GM19328 (cell line): Measurements from ENCODE around the gene RASSF3.
"Not testable (repeated sequence)": the region's sequence is repeated elsewhere in the genome, so short reads cannot be mapped to it uniquely, and the experiment has no call there.

Experiments
- ATAC-seq: cut with Tn5 transposase; IDR thresholded peaks from one replicate; pipeline ENCODE4 v1.9.1; 2021; ENCODE audit warnings: mild to moderate bottlenecking, moderate library complexity; ENCODE audit not compliant: unreplicated experiment

The RASSF3 gene

GRCh38 chr12:64595863-64596793 lies 14.2 kb upstream of the RASSF3 start:
- no peak for ATAC-seq

GRCh38 chr12:64598831-64599230 lies 11.5 kb upstream of the RASSF3 start:
- no peak for ATAC-seq

DNA sequence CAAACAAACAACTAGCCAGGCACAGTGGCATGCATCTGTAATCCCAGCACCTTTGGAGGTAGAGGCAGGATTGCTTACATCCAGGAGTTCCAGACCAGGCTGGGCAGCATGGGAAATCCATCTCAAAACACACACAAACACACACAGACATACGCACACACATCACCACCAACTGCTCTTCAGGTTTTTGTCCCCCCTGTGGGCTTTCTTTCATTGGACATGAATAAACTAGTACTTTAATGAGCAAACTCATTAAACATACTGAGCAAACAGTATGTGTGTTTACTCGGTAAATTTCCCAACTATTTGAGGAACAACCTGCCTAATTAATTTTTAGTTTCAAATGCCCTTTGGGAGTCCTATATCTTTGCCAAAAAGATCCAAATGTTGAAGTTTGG lies 10.1 kb upstream of the RASSF3 start:
- no peak for ATAC-seq

DNA sequence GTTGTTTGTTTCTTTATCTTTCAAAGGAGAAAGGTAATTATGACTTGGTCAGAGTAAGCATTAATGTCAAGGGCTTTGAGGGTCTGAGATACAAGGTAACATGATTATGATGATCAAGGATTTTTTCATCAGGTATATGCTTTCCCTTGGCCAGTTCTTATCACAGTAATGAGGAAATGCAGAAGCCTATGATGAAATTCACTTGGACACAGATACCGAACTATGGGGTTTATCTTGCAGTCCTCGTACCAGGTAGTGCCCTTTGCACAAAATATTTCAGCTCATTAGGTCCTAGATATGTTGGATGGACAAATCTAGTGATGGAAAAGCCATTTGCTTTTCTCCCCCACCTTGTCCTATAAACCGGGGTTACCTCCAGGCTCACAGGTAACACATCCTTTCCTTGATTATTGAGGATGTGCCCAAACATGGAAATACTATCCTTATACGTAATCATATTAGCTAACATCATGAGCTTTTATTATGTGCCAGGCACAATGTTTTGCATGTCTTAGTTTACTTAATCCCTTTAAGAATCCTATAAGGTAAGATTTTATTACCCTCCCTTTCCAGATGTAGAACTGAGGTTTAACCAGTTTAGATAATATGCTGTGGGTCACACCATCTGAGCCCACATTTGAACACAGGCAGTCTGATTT lies 7.0 kb upstream of the RASSF3 start:
- no peak for ATAC-seq

DNA sequence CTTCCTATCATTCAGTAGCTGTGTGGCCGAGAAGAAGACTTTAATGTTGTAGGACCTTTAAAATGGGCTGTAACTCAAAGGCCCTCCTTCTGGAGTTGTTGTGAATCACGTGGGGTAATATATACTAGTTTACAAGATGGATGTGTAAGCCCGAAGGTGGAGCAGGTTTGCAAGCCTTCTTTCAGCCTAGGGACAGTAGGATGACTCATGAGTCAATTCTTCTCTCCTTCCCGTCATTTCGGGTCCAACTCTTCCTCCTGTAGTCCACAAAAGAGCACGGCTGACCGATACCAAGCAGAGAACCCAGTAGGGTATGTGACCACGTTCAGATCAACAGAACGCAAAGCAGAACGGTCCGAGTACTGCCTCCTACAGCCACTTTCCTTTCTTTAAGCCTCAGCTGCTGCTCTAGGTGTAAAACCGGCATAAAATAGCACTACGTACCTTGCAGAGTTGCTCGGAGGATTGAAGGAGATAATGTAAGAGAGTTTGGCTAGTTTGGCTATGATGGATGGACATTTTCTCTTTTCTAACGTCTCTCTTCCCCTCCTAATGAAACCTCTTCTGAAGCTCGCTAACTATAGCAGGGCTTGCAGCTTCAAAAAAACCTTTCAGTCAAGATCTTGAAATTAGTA lies 1.3 kb upstream of the RASSF3 start:
- peak; percentile 28 for ATAC-seq

DNA sequence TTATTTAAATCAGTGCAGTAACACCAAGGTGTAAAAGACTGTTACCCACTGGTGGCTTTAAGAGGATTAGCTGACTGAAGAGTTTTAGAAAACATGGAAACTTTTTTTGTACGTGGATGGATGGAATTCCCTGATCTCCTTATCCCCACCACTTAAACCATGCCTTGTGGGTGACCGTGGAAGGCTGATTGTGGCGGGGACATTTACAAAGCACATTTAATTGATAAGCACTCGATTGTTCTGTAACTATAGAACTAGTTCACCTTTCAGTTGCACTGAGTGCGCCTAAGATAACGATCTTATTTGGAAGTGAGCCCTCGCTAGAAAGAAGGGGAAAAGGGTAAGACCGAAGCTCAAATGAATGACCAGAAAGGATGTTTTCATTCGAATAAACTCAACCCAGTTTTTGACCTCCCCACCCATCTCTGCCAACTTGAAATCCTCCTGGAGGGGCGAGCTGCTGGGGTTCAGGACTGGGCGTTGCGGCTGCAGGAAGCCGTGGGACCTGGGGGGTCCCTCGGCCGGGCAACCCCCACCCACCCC lies 688 bp upstream of the RASSF3 start:
- ATAC-seq: no peak

- peak; percentile 42 for ATAC-seq
Observed at GRCh38 chr12:64610660-64611340, 505 bp downstream of the RASSF3 start.

- ATAC-seq: no peak
Observed at GRCh38 chr12:64611341-64612284, 1.3 kb downstream of the RASSF3 start.

- ATAC-seq: no peak
Observed at GRCh38 chr12:64612843-64613242, 2.5 kb downstream of the RASSF3 start.

DNA sequence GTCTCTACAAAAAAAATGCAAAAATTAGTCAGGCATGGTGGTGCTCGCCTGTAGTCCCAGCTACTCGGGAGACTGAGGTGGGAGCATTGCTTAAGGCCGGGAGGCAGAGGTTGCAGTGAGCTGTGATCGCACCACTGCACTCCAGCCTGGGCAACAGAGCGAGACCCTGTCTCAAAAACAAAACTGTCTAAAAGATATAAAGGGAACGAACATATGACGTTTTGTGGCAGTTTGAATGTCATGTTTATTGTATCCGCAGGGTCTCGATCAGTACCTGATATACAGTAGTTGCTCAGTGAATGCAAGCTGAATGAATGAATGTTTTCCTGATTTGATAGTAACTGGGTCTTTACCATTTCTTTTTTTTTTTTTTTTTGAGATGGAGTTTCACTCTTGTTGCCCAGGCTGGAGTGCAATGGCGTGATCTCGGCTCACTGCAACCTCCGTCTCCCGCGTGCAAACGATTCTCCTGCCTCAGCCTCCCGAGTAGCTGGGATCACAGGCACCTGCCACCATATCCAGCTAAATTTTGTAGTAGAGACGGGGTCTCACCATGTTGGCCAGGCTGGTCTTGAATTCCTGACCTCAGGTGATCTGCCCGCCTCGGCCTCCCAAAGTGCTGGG lies 3.6 kb downstream of the RASSF3 start:
- ATAC-seq: not testable (repeated sequence)

GRCh38 chr12:64616201-64616600 lies 5.9 kb downstream of the RASSF3 start:
- ATAC-seq: no peak

- peak; percentile 34 for ATAC-seq
Observed at GRCh38 chr12:64618953-64619590, 8.8 kb downstream of the RASSF3 start.

- ATAC-seq: peak; percentile 67
Observed at GRCh38 chr12:64621257-64621942, 11.1 kb downstream of the RASSF3 start.

GRCh38 chr12:64624035-64624434 lies 13.7 kb downstream of the RASSF3 start:
- no peak for ATAC-seq

DNA sequence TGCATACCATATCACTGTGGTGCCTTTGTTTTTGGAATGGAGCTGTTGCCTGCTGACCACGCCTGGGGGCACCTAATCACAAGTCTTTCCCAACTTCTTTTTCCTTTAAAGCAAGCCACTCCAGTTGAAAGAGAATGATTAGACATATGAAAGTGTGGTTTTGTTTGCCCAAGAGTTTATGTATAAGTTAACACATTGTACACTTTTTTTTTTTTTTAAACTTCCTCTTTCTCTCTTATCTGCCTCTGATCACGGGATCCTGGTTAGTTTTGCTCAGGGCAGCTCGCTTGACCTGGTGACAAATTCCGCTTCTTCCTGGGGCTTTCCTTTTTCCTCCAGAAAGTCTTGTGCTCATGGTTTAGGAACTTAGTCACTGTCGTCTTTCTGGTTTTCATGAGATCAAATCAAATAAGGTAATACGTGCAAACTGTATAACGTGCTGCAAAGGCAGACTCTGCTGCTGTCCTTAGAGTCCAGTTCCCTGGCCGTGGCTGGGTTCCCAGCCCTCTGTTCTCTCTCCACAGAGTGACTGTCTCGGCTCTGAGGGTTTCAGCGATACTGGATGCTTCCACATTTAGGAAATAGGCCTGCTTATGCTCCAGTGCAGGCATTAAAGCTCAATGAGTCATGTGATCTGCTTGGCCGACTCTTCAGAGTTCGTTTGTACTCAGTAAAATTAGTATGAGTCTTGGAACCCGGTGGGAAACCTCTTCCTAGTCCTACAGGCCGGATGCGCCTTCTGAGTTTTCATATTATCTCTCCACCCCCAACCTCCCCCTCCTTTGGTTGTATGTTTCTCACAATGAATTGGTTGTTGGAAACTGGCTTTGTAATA lies 15.2 kb downstream of the RASSF3 start:
- ATAC-seq: peak; percentile 37

DNA sequence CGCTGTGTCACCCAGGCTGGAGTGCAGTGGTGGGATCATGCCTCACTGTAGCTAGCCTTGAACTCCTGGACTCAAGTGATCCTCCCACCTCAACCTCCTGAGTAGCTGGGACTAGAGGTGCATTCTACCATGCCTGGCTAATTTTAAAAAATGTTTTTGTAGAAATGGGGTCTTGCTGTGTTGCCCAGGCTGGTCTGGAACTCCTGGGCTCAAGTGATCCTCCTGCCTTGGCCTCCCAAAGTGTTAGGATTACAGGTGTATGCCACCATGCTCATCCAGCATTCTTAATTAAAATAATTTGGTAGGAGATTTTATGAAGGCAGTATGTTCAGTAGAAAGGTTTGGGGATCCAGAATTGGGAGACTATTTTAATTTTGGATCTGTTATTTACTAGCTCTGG lies 16.3 kb downstream of the RASSF3 start:
- not testable (repeated sequence) for ATAC-seq

GRCh38 chr12:64627771-64628170 lies 17.5 kb downstream of the RASSF3 start:
- no peak for ATAC-seq
